Left ventricle myocardium superior (tissue), 1 donor: ENCODE data around the gene NTN5. TPM values are rescaled to one million over a fixed set of nuclear protein-coding genes. Genes with fewer than 3 reads are reported as not detected.
A peak's percentile ranks its signal among the peaks of the same experiment; 100 is the strongest.
"Not testable (repeated sequence)": the region's sequence is repeated elsewhere in the genome, so short reads cannot be mapped to it uniquely, and the experiment has no call there.

ENCODE experiments used
- ATAC-seq: fragments of 200-7000 bp; cut with Tn5 transposase; one replicate; pipeline ENCODE4 v1.9.1; 2020; ENCODE audit warnings: mild to moderate bottlenecking, moderate library complexity
- DNase-seq: peaks from one replicate; pipeline ENCODE4 v3.0.0-alpha.2; 2020
- intact Hi-C: fragments of 100-400 bp; cut with micrococcal nuclease; formaldehyde crosslinking; loops from one replicate; pipeline ENCODE4 v1.11.0; 2022
- total RNA-seq: library from RNA; stranded (reverse); fragmentation: NEBNext Ultra II Directional; extraction: Animal tissue kit (Norgen Biotek cat#: 25700); gene quantifications from one replicate; pipeline ENCODE4 v1.2.1, GENCODE V29; 2021
- donor health status: DM: no; HTN: yes; CAD: no; lungs with severe emphysema.

Gene NTN5
- total RNA-seq, 1 donor from 2014 or later: not detected

DNA sequence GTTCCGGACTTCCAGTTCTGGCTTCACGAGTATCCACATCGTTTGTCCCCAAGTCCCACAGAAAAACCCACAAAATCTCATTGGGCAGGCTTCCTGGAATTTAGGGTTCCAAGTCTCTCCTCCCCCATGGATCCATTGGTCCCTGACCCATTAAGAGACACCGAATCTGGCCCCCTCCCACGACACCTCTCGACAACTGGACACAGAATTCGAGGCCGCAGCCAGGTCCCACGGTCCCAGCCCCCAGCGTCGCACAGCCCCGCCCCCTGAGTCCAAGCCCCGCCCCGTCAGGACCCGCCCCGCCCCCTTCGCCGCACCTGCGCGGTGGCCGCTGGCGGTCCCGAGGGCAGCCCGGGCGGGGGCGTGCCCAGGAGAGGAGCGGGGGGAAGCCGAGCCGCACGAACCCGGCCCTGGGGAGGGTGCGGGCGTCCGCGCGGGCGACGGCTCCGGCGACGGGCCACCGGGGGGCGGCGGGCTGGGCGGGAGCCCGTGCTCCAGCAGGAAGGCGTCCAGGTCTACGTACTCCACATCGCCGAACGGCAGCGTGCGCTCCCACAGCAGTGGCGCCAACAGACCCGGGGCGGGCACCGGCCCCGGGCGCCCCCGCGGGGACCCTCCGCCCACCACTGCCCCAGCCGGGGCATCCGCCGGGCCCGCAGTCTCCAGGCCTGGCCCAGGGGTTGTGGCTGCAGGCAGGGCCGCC is 37.4 kb downstream of the NTN5 start:
- peak; percentile 54 for ATAC-seq
- DNase-seq: peak; percentile 85
- intact Hi-C loops: no loop called here

DNA sequence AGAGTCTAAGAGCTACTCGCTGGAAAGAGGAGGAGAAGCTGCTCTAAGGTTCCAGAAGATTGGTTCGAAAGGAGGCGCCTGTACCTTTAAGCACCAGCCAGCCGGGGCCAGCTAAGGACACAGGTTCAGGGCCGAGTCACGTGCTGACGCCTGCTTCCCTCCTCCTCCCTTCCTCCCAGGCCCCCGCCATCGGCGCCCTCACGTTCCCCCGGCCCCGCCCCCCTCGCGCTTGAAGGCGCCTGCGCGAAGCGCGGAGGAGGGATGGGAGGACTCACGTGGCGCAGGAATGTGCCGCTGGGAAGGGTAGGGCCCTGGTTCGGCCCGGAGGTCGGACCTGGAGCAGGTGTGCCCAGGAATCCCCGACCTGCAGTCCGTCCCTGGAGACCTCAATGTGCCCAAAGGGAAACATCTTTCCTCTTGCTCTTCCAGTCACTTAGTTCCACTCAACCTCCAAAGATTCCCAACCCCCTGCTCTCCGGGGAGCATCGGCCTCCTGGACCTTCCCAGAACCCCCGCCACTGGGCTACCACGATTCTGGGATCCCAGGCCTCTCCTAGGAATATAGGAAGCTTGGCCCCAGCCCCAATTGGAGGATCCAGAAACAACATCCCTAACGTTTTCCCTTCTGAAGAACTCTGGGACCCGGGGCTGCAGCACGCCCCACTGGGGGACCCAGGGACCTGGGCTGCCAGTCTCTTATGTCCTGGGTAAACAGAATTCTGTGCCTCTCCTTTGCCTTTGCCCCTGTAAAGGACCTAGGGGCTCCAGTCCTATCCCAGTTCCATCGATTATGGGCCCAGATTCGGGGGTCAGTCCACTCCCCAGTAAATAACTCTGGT is 38.2 kb downstream of the NTN5 start:
- ATAC-seq (peak; percentile 53), DNase-seq (peak; percentile 98)
- intact Hi-C loops: no loop called here

DNA sequence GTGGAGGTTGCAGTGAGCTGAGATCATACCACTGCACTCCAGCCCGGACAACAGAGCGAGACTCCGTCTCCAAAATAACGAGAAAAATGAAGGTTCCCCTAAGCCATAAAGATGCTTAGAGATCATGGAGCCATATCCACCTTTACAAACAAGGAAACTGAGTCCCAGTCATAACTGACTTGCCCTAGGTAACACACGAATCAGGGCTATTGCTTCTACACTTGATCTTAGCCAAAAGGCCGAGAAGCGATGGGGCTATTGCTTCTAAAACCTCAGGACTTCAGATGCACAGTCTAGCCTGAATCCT is 38.8 kb downstream of the NTN5 start:
- intact Hi-C loops: no loop called here
- ATAC-seq (no peak), DNase-seq (no peak)

DNA sequence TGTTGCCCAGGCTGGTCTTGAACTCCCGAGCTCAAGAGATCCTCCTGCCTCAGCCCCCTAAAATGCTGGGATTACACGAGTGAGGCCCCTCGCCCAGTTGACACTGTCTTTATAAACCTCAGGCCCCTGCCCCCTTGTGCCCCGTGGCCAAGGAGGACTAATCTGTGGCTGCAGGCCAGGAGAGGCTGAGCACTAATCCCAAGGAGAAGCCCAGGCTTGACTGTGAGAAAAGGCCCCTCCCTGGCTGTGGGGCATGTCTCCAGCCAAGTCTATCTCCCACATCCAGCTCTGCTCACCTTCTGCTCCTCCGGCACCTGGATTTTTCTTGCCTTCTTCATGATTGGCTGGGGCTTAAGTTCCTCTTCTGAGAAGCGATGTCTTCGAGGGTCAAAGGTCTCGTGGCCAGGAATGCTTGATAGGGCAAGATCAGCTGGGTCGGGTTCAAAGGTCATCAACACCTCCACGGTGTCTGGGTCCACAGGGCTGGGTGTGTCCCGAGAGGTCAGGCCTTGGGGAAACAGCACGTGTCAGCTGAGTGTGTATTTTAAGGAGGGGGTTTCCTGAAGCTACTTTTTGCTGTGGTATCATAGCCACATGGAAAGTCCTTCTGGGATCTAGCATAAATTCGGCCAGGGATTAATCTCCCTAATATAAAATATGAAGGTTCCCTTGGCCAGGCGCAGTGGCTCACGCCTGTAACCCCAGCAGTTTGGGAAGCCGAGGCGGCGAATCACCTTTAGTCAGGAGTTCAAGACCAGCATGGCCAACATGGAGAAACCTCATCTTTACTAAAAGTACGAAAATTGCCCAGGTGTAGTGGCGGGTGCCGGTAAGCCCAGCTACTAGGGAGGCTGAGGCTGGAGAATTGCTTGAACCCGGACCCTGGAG is 39.4 kb downstream of the NTN5 start:
- DNase-seq (peak; percentile 36), ATAC-seq (no peak)
- intact Hi-C loops: no loop called here

DNA sequence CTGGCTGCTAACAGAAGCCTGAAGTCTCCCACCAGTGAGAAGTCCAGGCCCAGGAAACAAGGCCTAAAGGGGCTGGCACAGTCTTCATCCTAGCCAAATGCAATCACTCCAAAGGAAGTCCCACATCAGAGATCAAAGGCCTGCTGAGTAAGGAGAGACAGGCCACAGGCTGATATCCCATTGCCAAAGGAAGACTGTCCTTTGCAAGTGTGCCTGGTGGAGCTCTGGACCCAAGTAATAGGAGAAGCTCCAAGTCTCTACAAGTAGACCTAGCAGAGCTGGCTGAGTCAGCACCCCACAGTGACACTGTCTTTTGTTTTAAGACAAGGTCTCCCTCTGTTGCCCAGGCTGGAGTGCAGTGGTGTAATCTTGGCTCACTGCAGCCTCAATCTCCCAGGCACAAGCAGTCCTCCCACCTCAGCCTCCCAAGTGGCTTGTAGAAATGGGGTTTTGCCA is 40.1 kb downstream of the NTN5 start:
- DNase-seq (peak; percentile 38), ATAC-seq (no peak)
- intact Hi-C loops: no loop called here

DNA sequence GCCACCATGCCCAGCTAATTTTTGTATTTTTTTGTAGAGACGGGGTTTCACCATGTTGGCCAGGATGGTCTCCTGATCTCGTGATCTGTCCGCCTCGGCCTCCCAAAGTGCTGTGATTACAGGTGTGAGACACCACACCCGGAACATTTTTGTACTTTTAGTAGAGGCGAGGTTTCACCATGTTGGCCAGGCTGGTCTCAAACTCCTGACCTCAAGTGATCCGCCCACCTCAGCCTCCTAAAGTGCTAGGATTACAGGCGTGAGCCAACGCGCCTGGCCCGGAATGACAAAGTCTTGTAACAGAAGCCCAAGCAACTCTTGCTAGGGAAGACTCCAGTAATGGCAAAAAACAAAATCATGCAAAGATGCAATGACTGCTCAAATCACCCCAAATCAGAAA is 40.5 kb downstream of the NTN5 start:
- intact Hi-C loops, ATAC-seq, DNase-seq: not testable (repeated sequence)

DNA sequence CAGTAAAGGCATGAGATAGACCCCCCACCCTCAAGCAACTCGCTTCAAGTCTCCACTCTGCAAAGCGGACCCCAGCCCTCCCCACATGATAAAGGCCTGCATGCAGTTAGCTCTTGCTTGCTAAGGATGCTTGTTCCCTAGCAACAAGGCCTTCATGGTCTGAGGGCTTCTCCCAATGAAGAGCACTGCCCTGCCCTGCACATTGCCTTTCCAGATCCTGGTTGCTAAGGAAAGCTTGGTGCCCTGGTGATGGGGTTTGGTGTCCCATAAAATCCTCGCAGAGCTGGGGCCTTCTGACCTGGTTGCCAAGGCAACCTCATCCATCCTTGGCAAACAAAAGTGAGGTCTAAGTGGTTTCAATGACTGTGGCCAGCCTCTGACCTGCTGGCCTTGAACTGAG is 41.6 kb downstream of the NTN5 start:
- ATAC-seq: no peak
- no peak for DNase-seq
- intact Hi-C loops: no loop called here

DNA sequence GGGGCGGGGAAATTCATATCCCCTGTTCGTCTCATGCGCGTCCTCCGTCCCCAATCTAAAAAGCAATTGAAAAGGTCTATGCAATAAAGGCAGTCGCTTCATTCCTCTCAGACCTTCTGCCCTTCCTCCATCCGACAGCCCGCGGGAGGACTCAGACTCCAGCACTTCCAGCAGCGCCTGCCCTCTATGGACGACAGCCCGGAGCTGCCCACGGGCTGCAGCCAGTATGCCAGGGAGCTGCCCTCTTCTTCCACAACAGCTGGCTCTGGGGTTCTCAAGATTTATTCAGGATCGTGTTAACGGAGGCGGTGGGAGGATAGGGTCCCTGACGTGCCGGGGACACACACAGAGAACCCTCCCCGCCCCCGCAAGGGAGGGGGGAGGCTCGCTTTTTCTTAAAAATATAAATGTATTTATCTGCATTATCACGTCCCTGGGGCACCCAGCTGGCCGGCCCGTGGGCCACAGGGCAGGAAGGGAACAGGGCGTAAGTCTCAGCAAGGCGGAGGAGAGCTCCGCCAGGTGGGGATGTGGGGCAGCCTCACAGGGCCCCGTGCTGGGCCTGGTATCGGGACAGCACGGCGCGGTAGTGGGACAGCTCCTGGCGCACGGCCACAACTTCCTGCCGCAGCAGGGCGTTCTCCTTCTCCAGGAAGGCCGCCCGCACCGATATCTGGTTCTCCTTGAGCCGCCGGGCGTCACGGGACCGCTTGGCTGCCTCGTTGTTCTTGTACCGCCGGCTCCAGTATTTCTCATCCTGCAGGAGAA is 42.3 kb downstream of the NTN5 start:
- DNase-seq: peak; percentile 90
- intact Hi-C loops: no loop called here
- peak; percentile 24 for ATAC-seq

DNA sequence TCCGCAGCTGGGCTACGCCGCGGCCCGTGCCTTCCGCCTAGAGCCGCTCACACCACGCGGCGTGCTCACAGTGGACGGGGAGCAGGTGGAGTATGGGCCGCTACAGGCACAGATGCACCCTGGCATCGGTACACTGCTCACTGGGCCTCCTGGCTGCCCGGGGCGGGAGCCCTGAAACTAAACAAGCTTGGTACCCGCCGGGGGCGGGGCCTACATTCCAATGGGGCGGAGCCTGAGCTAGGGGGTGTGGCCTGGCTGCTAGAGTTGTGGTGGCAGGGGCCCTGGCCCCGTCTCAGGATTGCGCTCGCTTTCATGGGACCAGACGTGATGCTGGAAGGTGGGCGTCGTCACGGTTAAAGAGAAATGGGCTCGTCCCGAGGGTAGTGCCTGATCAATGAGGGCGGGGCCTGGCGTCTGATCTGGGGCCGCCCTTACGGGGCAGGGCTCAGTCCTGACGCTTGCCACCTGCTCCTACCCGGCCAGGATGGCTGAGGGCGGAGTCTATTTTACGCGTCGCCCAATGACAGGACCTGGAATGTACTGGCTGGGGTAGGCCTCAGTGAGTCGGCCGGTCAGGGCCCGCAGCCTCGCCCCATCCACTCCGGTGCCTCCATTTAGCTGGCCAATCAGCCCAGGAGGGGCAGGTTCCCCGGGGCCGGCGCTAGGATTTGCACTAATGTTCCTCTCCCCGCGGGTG is 43.1 kb downstream of the NTN5 start:
- intact Hi-C loops: no loop called here
- ATAC-seq (peak; percentile 14), DNase-seq (peak; percentile 70)

DNA sequence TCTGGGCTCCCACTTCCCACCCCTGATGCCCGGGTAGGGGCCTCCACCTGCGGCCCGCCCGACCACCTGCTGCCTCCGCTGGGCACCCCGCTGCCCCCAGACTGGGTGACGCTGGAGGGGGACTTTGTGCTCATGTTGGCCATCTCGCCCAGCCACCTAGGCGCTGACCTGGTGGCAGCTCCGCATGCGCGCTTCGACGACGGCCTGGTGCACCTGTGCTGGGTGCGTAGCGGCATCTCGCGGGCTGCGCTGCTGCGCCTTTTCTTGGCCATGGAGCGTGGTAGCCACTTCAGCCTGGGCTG is 43.6 kb downstream of the NTN5 start:
- ATAC-seq: no peak
- no peak for DNase-seq

DNA sequence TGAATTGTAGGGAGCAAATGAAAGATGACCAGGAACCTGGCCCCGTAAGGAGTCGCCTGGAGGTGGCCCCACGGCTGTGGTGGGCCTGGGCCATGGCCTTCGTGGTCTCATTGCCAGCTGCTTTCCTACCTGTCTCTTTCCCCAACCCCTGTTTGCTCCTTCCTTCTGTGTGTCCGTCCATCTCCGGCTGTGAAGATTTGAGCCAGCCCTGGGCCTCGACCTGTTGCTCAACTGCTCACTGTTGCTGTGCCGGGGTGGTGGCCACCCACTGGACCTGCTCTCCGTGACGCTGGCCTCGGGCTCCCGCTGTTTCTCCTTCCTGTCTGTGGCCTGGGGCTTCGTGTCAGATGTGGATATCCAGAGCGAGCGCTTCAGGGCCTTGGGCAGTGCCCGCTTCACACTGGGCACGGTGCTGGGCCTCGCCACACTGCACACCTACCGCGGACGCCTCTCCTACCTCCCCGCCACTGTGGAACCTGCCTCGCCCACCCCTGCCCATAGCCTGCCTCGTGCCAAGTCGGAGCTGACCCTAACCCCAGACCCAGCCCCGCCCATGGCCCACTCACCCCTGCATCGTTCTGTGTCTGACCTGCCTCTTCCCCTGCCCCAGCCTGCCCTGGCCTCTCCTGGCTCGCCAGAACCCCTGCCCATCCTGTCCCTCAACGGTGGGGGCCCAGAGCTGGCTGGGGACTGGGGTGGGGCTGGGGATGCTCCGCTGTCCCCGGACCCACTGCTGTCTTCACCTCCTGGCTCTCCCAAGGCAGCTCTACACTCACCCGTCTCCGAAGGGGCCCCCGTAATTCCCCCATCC is 44.1 kb downstream of the NTN5 start:
- no peak for DNase-seq
- intact Hi-C loops: no loop called here

More for the DNA sequence above, 43.6 kb downstream of the NTN5 start:
- intact Hi-C loops: no loop called here

DNA sequence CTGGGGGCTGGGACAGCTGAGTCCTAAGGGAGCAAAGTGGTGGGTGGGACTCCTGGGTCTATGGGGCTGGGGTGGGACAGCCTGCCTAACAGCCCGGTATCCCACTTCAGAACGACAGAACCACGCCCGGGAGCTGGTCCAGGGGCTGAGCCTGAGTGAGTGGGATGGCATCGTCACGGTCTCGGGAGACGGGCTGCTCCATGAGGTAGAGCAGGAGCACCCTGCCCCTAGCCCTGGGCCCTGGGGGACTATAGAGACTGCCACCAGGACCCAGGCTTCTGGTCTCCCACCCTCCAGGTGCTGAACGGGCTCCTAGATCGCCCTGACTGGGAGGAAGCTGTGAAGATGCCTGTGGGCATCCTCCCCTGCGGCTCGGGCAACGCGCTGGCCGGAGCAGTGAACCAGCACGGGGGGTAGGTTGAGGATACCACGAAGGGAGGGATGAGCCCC is 44.9 kb downstream of the NTN5 start:
- DNase-seq: no peak
- ATAC-seq: no peak

More for the DNA sequence above, 44.1 kb downstream of the NTN5 start:
- ATAC-seq: no peak

DNA sequence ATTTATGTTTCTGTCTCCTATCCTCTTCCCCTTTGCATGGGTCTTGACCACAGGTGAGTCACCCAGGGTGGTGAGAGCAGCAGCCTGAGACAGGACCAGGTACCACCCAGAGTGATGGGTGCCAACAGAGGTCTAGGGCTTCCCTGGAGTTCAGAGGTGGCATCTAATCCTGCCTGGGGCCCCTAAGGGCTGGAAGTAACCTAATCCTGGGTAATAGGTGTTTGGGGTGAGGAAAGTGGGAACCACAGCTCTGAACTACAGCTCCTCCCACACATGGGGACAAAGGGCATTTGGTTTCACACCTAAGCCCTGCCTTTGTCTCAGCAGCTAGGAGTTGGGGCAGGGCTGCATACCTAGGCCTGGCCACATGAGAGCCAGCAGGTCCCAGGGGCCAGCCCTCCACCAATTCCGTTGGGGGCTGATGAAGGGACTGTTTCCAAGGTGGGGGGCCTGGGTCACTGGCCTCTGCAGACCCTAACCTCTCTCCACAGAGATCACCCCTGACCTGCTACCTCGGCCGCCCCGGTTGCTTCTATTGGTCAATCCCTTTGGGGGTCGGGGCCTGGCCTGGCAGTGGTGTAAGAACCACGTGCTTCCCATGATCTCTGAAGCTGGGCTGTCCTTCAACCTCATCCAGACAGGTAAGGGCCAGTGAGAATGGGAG is 45.5 kb downstream of the NTN5 start:
- intact Hi-C loops: no loop called here
- DNase-seq: no peak
- no peak for ATAC-seq

More for the DNA sequence above, 44.9 kb downstream of the NTN5 start:
- intact Hi-C loops: no loop called here

DNA sequence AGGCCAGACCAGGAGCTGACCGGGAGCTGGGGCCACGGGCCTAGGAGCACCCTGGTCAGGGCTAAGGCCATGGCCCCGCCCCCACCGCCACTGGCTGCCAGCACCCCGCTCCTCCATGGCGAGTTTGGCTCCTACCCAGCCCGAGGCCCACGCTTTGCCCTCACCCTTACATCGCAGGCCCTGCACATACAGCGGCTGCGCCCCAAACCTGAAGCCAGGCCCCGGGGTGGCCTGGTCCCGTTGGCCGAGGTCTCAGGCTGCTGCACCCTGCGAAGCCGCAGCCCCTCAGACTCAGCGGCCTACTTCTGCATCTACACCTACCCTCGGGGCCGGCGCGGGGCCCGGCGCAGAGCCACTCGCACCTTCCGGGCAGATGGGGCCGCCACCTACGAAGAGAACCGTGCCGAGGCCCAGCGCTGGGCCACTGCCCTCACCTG is 46.9 kb downstream of the NTN5 start:
- no peak for ATAC-seq

DNA sequence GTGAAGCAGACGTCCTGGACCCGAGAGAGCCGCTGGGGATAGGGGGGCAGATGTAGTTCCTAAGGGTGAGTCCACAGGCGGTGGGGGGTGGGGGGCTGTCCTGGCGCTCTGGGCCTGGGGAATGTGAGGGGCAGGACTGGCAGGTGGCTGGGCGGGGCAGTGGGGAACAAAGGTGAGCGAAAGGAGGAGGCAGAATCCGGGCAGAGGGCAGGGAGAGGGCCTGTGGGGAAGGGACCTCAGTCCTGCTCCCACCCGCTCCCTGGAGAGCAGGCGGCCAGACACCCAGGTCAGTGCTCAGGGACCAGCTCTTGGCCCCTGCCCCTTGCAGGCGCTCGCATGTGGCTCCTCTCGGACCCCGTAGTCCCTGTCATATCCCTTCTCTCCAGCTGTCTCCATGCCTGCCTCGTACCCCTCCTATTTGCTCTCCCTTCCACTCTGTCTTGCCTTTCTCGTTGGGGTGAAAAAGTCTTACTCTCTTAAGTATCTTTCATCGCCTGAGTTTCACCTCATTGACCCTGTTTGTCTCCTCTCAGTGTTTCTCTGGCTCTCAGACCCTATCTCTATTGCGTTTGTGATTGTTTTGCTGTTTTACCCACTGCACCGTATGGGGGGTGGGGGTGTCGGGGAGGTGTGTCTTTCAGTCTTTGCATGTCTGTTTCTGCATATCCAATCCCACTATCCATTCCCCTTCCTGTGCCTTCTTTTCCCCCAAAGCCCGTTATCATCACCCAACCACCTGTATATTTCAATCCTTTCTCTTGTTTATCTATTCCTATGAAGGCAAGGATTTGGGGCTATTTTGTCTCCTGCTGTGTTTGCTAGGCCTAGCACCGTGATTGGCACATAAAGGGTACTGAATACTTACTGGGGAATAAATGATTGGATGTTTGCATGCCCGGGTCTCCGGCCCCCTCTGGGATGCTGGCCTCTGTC is 47.8 kb downstream of the NTN5 start:
- intact Hi-C loops: no loop called here
- no peak for ATAC-seq
- no peak for DNase-seq

More for the DNA sequence above, 46.9 kb downstream of the NTN5 start:
- intact Hi-C loops: no loop called here
- no peak for DNase-seq

DNA sequence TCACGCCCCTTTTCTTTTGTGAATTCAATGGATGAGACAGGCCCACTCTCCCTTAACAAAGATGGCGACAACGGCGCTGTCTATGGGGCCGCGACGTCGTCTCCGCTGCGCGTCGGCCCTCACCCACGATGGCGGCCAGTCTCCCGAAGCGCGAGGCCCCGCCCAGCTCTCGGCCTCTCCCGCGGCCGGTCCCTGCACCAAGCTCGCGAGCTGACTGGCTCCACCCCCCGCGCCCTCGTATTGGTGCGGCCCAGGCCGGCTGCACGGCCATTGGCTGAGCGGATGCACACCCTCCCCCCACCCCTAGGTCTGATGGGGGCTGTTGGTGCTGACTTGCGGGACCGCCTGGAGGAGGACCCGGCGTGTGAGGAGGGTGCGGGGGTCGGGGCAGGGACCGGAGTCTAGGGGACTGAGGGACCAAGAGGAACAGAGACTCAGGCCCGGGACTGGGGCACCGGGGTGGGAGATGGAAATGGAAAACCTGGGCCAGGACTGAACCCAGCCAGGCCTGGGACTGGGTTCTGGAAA is 48.7 kb downstream of the NTN5 start:
- DNase-seq: peak; percentile 99
- peak; percentile 80 for ATAC-seq
- intact Hi-C loops: no loop called here
